Renal cortical epithelial cell (primary cell): ENCODE data around the gene ADAMTS17. TPM values are rescaled to one million over a fixed set of nuclear protein-coding genes. Genes with fewer than 3 reads are reported as not detected.

ENCODE experiments used
- DNase-seq: peaks from one replicate; pipeline ENCODE4 v3.0.0-alpha.2; 2011; ENCODE audit warnings: low read depth
- total RNA-seq: library from RNA; depleted of rRNA; stranded (reverse); fragments of >200 nt; gene quantifications from 2 replicates; pipeline ENCODE4 v1.2.3, GENCODE V29; 2014

ADAMTS17 gene
- 1.4 and 1.5 TPM in 2 replicates for total RNA-seq

- DNase-seq, result peak; percentile 88
Measured at GRCh38 chr15:100341750-100342560, at the start of gene ADAMTS17. Gene ADAMTS17, minus strand, starts transcription at chr15:100341975. Its CDS starts 76 bp downstream, at chr15:100341899.

- no peak for DNase-seq
Measured at GRCh38 chr15:100385300-100386050, 43.7 kb upstream of the ADAMTS17 start.

DNA sequence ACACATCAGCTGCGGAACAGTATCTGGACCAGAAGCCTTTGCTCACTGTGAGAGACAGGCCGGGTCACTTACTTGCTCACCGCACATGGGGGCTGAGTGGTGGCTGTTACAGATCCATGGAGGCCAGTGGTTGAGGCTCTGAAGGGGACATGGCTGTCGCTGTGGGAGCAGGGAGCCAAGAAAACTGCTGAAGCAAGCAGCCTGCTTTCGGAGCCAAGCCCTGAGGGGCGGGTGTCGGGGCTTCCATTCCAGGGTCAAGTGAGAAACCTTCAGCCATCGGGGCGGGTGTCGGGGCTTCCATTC, 42.3 kb upstream of the ADAMTS17 start:
- no peak for DNase-seq

GRCh38 chr15:100383302-100384107, 41.7 kb upstream of the ADAMTS17 start:
- peak; percentile 26 for DNase-seq

- peak; percentile 10 for DNase-seq
Measured at GRCh38 chr15:100373942-100374341, 32.2 kb upstream of the ADAMTS17 start.

- no peak for DNase-seq
Measured at GRCh38 chr15:100373120-100373896, 31.5 kb upstream of the ADAMTS17 start.

DNA sequence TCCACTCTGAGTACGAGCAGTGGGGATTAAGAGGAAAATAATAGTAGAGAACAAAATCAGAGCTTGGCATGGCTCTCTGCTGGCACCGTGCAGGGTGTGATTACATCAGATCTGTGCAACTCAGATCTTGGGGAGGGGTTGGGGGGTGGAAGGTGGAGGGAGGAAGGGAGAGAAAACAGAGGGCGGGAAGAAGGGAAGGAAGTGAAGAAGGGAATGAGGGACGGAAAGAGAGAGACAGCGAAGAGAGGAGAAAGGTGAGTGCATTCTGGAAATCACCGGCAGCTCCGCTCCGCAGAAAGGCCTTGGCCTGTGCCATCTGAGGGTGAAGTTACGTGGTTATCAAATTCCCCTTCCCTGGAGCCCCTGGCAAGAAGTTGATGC, 31.0 kb upstream of the ADAMTS17 start:
- peak; percentile 9 for DNase-seq

- no peak for DNase-seq
Measured at GRCh38 chr15:100355342-100355741, 13.6 kb upstream of the ADAMTS17 start.

- no peak for DNase-seq
Measured at GRCh38 chr15:100353449-100353848, 11.7 kb upstream of the ADAMTS17 start.

DNA sequence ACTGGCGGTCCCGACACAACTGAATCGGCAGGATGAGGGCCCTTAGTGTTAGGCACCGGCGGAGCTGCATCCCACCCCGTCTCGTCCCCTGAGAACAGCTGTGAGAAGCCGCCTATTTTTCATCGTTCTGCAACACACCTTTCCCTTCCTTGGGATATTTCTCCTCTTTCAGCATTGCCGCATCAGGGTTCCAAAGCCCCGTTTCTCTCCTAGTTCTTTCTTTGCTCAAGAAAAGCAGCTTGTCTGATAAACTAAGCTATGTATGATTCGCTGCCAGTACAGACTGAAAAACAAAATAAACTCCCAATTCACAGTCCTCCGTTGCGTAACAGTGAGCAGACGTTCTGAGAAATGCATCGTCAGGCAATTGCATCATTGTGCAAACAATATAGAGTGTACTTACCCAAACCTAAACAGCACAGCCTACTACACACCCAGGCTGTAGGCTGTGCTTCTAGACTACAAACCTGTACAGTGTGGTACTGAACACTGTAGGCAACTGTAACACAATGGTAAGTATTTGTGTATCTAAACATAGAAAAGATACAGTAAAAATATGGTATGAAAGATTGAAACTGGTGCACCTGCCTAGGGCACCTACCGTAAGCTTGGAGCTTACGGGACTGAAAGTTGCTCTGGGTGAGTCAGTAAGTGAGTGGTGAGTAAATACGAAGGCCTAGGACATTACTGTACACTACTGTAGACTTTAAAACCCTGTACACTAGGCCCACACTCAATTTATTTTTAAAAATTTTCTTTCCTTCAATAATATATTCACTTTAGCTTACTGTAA, 8.9 kb upstream of the ADAMTS17 start:
- peak; percentile 44 for DNase-seq

- DNase-seq, result peak; percentile 67
Measured at GRCh38 chr15:100349696-100350433, 8.1 kb upstream of the ADAMTS17 start.

GRCh38 chr15:100349321-100349695, 7.5 kb upstream of the ADAMTS17 start:
- no peak for DNase-seq

DNA sequence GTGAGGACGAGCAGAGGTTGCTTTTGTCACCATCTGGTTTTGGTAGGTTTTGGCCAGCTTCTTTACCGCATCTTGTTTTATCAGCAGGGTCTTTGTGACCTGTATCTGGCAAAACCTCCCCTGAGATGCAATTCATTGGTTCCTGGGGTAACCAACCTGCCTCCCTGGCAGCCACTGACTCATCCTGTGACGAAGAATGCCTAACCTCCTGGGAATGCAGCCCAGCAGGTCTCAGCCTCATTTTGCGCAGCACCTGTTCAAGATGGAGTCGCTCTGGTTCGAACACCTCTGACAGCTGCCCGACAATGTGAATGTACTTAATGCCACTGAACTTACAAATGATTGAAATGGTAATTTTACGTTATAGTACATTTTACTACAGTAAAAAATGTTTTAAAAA, 6.8 kb upstream of the ADAMTS17 start:
- DNase-seq, result no peak

- no peak for DNase-seq
Measured at GRCh38 chr15:100346866-100347512, 5.2 kb upstream of the ADAMTS17 start.

- DNase-seq, result no peak
Measured at GRCh38 chr15:100345438-100345837, 3.7 kb upstream of the ADAMTS17 start.

GRCh38 chr15:100343251-100343650, 1.5 kb upstream of the ADAMTS17 start:
- DNase-seq, result no peak

DNA sequence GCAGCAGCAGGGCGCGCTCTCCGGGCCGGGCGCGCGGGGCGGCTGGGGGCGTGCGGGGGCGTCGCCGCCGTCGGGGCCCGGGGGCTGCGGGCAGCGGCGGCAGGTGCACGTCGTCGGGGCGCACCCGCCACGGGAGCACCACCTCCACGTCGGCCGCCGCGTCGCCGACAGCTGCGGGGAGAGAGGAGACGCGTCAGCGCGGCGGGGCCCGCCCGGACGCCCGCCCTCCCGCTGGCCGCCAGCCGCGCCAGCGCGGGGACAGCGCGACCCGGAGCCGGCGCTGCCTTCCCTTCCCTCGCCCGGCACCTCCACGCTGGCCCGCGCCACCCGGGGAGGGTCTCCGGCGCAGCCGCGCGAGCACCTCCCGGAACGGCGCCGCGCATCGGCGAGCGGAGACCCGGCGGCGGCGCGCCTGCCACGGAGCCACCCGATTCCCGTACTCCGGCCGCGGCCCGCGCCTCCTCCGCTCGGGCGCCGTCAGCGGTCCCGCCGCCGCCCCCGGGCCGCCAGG, 481 bp downstream of the ADAMTS17 start:
- no peak for DNase-seq

DNA sequence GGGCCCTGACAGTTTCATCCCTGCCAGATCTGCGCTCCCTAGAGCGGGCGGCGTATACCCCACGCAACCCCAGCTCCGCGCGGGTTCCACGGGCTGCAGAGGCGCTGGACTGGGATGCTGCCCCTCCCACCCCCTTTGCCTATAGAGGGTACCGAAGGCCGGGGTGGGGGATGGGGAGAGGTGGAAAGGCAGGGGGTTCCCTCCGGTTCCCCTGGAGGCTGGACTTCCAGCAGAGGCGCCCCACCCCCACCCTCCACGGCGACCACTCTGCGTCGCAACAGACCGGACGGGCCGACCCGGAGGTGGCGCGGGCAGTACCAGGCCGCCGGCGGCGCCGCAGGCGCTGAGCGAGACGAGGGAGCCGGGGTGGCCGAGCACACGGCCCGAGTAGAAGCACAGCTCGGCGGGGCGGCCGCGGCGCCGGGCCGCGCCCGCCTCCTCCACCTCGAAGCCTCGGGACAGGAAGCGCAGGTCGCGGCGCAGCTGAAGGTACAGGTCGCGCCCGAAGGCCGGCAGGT, 995 bp downstream of the ADAMTS17 start:
- DNase-seq, result no peak

DNA sequence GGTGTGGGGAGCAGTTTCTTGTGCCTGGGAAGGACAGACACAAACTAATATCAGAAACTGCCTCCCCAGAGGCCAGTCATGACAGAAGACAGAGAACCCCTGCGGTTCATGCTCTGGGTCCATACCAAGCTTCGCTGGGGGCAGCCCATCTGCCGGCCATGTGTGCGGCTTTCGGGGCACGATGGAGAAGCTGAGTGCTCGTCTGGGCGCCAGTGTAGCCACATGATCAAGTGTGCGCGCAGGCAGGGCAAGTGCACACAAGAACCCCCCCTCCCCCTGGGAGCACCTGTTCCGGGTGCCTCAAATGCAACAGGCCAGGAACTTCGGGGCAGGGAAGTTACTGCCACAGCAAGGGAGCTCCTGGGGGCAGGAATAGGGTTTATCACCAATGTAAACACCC, 1.8 kb downstream of the ADAMTS17 start:
- DNase-seq, result no peak
